ENCODE results near the gene PEAK1.

The PEAK1 gene

DNA sequence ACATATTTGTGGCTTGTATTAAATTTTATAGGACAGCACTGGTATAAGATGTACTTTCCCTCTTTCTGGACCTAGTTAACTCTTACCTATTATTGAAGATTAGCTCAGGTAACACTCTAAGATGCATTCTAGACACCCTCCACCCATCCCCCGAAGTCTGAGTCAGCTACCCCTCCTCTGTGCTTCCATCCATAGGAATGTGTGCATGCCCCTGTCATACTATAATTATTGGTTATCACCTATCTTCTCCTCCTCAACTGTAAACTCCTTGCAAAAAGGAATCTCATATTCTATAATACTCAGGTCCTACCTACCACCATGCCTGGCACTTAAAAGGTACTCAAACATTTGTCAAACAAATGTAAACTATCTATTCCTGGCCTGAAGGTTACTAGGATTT, 3.0 kb downstream of the PEAK1 start (continued):
- TF ChIP-seq, protein P1, sequence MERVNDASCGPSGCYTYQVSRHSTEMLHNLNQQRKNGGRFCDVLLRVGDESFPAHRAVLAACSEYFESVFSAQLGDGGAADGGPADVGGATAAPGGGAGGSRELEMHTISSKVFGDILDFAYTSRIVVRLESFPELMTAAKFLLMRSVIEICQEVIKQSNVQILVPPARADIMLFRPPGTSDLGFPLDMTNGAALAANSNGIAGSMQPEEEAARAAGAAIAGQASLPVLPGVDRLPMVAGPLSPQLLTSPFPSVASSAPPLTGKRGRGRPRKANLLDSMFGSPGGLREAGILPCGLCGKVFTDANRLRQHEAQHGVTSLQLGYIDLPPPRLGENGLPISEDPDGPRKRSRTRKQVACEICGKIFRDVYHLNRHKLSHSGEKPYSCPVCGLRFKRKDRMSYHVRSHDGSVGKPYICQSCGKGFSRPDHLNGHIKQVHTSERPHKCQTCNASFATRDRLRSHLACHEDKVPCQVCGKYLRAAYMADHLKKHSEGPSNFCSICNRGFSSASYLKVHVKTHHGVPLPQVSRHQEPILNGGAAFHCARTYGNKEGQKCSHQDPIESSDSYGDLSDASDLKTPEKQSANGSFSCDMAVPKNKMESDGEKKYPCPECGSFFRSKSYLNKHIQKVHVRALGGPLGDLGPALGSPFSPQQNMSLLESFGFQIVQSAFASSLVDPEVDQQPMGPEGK (CRISPR knock-in tag; IDR thresholded peaks at IDR 0.05; ENCODE audit: borderline replicate concordance): no peak
- TF ChIP-seq ZFP30 (CRISPR knock-in tag; IDR thresholded peaks at IDR 0.05): no peak
- TF ChIP-seq ZNF70 (CRISPR knock-in tag; IDR thresholded peaks at IDR 0.05): no peak
- no peak for TF ChIP-seq TCF4 (CRISPR knock-in tag; IDR thresholded peaks at IDR 0.05; ENCODE audit: borderline replicate concordance)
- no peak for TF ChIP-seq OSR1 (CRISPR knock-in tag; IDR thresholded peaks at IDR 0.05)

GRCh38 chr15:77416148-77416455, 3.8 kb downstream of the PEAK1 start:
- TF ChIP-seq PPARA (CRISPR knock-in tag; IDR thresholded peaks at IDR 0.05; ENCODE audit: borderline replicate concordance) (no peak), TCF4 (CRISPR knock-in tag; IDR thresholded peaks at IDR 0.05; ENCODE audit: borderline replicate concordance) (no peak)
- no peak for ATAC-seq

DNA sequence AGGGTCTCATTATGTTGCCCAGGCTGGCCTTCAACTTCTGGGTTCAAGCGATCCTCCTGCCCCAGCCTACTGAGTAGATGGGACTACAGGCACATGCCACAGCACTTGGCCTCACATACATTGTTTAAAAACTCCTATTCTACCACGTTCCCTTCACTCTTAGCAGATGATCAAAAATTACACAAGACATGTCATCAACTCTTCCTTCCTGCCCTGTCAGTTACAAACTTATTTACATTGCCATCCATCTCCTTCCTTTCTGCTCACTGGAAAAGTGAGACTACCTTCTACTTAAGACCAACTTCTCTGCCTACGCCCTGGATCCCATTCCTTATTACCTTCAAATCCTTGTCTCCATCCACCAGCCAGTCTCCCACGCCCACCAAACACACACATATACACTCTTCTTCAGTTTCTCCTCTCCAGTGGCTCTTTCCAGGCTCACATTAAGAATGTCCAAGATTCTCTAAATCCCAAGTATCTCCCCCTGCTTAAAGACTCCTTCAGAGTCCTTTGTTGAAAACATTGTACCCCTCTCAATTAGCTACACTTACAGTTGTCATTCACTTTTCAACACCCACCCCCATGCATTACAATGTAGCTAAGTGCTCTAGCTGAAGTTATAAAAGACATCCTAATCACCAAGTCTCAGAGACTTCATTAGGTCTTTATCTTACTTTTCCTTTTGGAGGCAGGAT, 4.3 kb downstream of the PEAK1 start:
- ATAC-seq: no peak
- TF ChIP-seq, protein P2, sequence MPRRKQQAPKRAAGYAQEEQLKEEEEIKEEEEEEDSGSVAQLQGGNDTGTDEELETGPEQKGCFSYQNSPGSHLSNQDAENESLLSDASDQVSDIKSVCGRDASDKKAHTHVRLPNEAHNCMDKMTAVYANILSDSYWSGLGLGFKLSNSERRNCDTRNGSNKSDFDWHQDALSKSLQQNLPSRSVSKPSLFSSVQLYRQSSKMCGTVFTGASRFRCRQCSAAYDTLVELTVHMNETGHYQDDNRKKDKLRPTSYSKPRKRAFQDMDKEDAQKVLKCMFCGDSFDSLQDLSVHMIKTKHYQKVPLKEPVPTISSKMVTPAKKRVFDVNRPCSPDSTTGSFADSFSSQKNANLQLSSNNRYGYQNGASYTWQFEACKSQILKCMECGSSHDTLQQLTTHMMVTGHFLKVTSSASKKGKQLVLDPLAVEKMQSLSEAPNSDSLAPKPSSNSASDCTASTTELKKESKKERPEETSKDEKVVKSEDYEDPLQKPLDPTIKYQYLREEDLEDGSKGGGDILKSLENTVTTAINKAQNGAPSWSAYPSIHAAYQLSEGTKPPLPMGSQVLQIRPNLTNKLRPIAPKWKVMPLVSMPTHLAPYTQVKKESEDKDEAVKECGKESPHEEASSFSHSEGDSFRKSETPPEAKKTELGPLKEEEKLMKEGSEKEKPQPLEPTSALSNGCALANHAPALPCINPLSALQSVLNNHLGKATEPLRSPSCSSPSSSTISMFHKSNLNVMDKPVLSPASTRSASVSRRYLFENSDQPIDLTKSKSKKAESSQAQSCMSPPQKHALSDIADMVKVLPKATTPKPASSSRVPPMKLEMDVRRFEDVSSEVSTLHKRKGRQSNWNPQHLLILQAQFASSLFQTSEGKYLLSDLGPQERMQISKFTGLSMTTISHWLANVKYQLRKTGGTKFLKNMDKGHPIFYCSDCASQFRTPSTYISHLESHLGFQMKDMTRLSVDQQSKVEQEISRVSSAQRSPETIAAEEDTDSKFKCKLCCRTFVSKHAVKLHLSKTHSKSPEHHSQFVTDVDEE (CRISPR knock-in tag; IDR thresholded peaks at IDR 0.05): no peak
- no peak for TF ChIP-seq GLIS3 (CRISPR knock-in tag; IDR thresholded peaks at IDR 0.05)
- TF ChIP-seq ZFP30 (CRISPR knock-in tag; IDR thresholded peaks at IDR 0.05): no peak
- no peak for TF ChIP-seq ZC3H10 (CRISPR knock-in tag; IDR thresholded peaks at IDR 0.05)
- TF ChIP-seq, protein P3, sequence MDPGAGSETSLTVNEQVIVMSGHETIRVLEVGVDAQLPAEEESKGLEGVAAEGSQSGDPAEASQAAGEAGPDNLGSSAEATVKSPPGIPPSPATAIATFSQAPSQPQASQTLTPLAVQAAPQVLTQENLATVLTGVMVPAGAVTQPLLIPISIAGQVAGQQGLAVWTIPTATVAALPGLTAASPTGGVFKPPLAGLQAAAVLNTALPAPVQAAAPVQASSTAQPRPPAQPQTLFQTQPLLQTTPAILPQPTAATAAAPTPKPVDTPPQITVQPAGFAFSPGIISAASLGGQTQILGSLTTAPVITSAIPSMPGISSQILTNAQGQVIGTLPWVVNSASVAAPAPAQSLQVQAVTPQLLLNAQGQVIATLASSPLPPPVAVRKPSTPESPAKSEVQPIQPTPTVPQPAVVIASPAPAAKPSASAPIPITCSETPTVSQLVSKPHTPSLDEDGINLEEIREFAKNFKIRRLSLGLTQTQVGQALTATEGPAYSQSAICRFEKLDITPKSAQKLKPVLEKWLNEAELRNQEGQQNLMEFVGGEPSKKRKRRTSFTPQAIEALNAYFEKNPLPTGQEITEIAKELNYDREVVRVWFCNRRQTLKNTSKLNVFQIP (CRISPR knock-in tag; IDR thresholded peaks at IDR 0.05; ENCODE audit: borderline replicate concordance, low read depth): no peak
- TF ChIP-seq ZNF8 (CRISPR knock-in tag; IDR thresholded peaks at IDR 0.05): no peak
- TF ChIP-seq SNAI2 (CRISPR knock-in tag; IDR thresholded peaks at IDR 0.05): no peak
- no peak for TF ChIP-seq TCF4 (CRISPR knock-in tag; IDR thresholded peaks at IDR 0.05; ENCODE audit: borderline replicate concordance)
- TF ChIP-seq, protein P4, sequence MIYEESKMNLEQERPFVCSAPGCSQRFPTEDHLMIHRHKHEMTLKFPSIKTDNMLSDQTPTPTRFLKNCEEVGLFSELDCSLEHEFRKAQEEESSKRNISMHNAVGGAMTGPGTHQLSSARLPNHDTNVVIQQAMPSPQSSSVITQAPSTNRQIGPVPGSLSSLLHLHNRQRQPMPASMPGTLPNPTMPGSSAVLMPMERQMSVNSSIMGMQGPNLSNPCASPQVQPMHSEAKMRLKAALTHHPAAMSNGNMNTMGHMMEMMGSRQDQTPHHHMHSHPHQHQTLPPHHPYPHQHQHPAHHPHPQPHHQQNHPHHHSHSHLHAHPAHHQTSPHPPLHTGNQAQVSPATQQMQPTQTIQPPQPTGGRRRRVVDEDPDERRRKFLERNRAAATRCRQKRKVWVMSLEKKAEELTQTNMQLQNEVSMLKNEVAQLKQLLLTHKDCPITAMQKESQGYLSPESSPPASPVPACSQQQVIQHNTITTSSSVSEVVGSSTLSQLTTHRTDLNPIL (CRISPR knock-in tag; IDR thresholded peaks at IDR 0.05; ENCODE audit: low read depth): no peak
- TF ChIP-seq ZNF70 (CRISPR knock-in tag; IDR thresholded peaks at IDR 0.05): no peak
- no peak for TF ChIP-seq PPARA (CRISPR knock-in tag; IDR thresholded peaks at IDR 0.05; ENCODE audit: borderline replicate concordance)

- no peak for ATAC-seq
- TF ChIP-seq GLIS3 (CRISPR knock-in tag; IDR thresholded peaks at IDR 0.05) (no peak), CSRNP3 (CRISPR knock-in tag; IDR thresholded peaks at IDR 0.05) (no peak), ZFP3 (CRISPR knock-in tag; IDR thresholded peaks at IDR 0.05) (no peak), OSR1 (CRISPR knock-in tag; IDR thresholded peaks at IDR 0.05) (no peak), PPARA (CRISPR knock-in tag; IDR thresholded peaks at IDR 0.05; ENCODE audit: borderline replicate concordance) (no peak), ISL1 (CRISPR knock-in tag; IDR thresholded peaks at IDR 0.05) (no peak), ARNTL (CRISPR knock-in tag; IDR thresholded peaks at IDR 0.05; ENCODE audit: borderline replicate concordance, low read depth) (no peak), TOX (CRISPR knock-in tag; IDR thresholded peaks at IDR 0.05; ENCODE audit: borderline replicate concordance) (no peak)
- TF ChIP-seq, protein P4 (CRISPR knock-in tag; IDR thresholded peaks at IDR 0.05; ENCODE audit: low read depth): no peak
- TF ChIP-seq, protein P1 (CRISPR knock-in tag; IDR thresholded peaks at IDR 0.05; ENCODE audit: borderline replicate concordance): no peak
These were observed 5.0 kb downstream of the PEAK1 start for GRCh38 chr15:77414789-77415442.

All from SK-N-SH treated with all-trans-retinoic acid at 6 μM for 48 hours (cell line).